ENCODE data around the gene CXCL1.

GRCh38 chr4:73844345-73844744 is 24.8 kb upstream of the CXCL1 start:
- TF ChIP-seq CTCF (IDR thresholded peaks at IDR 0.05) (no peak), POLR2A (IDR thresholded peaks at IDR 0.05; ENCODE audit: low read depth) (no peak), POLR2AphosphoS5 (IDR thresholded peaks at IDR 0.05) (no peak)

Measured in esophagus muscularis mucosa (tissue), 3 donors.